Heart left ventricle (tissue), 13 donors: ENCODE measurements around the gene RABEP1.

Experiments
- CTCF ChIP-seq, 12 donors: fragments of 200-600 bp; sonication (generic) in 4 of 12; IDR thresholded peaks; one replicate each; pipeline versions ENCODE4 v1.5.0 to v1.8.0; 2018 to 2022; ENCODE audit warnings: antibody characterized with exemption in 12 of 12, mild to moderate bottlenecking in 5 of 12
- POLR2A ChIP-seq, 2 donors: fragments of 450-650 bp; IDR thresholded peaks; one replicate each; pipeline ENCODE4 v1.6.1; 2017; ENCODE audit warnings: antibody characterized with exemption in 2 of 2, mild to moderate bottlenecking in 2 of 2, moderate library complexity in 2 of 2
- donor health status: ischemic (EF 13 %, LVEDD 7.1; RV severe dilation, severe dysfunction).
- donor health status: DM: no; HTN: yes; CAD: no.
- donor health status: DM: no; HTN: no; CAD: no.
- donor health status: ischemic (EF 25% LVEDD 6.9; RV normal size, moderate dysfunction).
- donor health status: ischemic (EF 25% LVEDD 5.7; RV mildly dilated, moderate dysfunction).
- donor health status: ischemic (EF 35%, LVEDD 5.7; RV mildly dilated, moderate dysfunction).
- donor health status: nonischemic (EF 11% LVEDD 7.7; RV severe dilation, severe dysfunction).
- donor health status: DM: yes; HTN: yes; CAD: no.
- donor health status: PGD.
- donor health status: ischemic (EF 29% LVEDD 5.4; RV normal size, mild dysfunction).
- donor health status: nonischemic (EF 23%, LVEDD 6.1; RV moderate dilation, normal function).

- no peak for TF ChIP-seq CTCF (IDR thresholded peaks at IDR 0.05)
- no peak for TF ChIP-seq POLR2A (IDR thresholded peaks at IDR 0.05)
Measured at GRCh38 chr17:5379351-5380107, 97.4 kb downstream of the RABEP1 start.
